ENCODE measurements around the gene KATNIP.

Gene KATNIP

DNA sequence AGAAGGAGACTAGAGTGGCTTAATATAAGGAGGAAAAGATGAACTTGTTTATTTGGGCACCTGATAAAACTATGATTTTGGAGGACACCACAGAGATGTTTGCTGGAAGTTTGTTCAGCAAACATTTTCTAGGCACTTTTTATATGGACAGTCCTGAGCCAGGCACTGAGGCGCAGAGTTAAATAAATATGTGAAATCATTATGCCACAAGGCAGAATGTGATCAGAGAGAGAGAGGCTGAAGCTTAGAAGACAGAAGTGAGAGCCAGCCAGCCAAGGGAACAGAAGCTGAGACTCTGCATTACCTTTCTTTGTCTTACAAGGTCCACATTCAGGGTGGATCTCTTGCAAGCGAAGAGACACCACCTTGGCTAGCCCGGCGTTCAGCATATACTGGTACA is 21.6 kb upstream of the KATNIP start (continued):
- TF ChIP-seq GFI1B (tag by site-specific recombination; IDR thresholded peaks at IDR 0.05) (no peak), YY1 (tag by site-specific recombination; IDR thresholded peaks at IDR 0.05) (no peak)

DNA sequence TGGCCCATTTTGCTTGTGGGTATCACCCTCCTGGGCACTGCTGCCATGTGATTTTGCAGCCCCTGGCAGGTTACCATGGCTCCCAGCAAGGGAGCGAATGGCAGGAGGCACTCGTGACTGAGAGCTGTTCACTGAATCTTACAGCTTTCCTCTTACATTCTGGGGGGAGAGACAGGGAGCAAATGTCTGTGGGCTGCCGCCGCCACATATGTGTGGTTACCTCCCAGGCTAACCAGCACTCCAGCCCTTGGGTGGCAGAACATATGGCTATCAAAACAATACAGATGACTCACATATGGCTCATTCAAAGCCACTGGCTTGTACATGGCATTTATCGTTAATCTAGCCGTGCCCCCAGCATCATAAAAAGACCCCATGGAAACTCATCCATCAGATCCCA is 20.0 kb upstream of the KATNIP start:
- Histone ChIP-seq H3K4me1 (ENCODE audit: control insufficient read depth, insufficient read depth, low read length) (no peaks in the 10 kb centered on the region), H3K27ac (ENCODE audit: extremely low read depth, low read depth, low read length) (no peak overlapping the region), H3K4me3 (ENCODE audit: low read depth, low read length) (no peak overlapping the region), H3K9me3 (ENCODE audit: control insufficient read depth, insufficient read depth, low read depth, low read length) (no peaks in the 10 kb centered on the region), H3K36me3 (ENCODE audit: control insufficient read depth in 2 of 2, insufficient read depth in 1 of 2, low read length in 2 of 2) (peaks cover 31 to 97% of the 10 kb centered on the region in 2 experiments; a peak in 2 of 3 replicates)
- peak; percentile 36; the same call in 1 of the 2 replicates for TF ChIP-seq EGR2 (tag by site-specific recombination; IDR thresholded peaks at IDR 0.05; ENCODE audit: low read depth)
- TF ChIP-seq, protein P1, sequence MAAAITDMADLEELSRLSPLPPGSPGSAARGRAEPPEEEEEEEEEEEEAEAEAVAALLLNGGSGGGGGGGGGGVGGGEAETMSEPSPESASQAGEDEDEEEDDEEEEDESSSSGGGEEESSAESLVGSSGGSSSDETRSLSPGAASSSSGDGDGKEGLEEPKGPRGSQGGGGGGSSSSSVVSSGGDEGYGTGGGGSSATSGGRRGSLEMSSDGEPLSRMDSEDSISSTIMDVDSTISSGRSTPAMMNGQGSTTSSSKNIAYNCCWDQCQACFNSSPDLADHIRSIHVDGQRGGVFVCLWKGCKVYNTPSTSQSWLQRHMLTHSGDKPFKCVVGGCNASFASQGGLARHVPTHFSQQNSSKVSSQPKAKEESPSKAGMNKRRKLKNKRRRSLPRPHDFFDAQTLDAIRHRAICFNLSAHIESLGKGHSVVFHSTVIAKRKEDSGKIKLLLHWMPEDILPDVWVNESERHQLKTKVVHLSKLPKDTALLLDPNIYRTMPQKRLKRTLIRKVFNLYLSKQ (tag by site-specific recombination; IDR thresholded peaks at IDR 0.05; ENCODE audit: borderline replicate concordance): no peak
- no peak for TF ChIP-seq ZNF561 (tag by site-specific recombination; IDR thresholded peaks at IDR 0.05; ENCODE audit: borderline replicate concordance)
- TF ChIP-seq, protein P2, sequence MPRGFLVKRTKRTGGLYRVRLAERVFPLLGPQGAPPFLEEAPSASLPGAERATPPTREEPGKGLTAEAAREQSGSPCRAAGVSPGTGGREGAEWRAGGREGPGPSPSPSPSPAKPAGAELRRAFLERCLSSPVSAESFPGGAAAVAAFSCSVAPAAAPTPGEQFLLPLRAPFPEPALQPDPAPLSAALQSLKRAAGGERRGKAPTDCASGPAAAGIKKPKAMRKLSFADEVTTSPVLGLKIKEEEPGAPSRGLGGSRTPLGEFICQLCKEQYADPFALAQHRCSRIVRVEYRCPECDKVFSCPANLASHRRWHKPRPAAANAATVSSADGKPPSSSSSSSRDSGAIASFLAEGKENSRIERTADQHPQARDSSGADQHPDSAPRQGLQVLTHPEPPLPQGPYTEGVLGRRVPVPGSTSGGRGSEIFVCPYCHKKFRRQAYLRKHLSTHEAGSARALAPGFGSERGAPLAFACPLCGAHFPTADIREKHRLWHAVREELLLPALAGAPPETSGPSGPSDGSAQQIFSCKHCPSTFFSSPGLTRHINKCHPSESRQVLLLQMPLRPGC (tag by site-specific recombination; IDR thresholded peaks at IDR 0.05): no peak
- TF ChIP-seq SP7 (tag by site-specific recombination; IDR thresholded peaks at IDR 0.05): no peak
- TF ChIP-seq, protein P3, sequence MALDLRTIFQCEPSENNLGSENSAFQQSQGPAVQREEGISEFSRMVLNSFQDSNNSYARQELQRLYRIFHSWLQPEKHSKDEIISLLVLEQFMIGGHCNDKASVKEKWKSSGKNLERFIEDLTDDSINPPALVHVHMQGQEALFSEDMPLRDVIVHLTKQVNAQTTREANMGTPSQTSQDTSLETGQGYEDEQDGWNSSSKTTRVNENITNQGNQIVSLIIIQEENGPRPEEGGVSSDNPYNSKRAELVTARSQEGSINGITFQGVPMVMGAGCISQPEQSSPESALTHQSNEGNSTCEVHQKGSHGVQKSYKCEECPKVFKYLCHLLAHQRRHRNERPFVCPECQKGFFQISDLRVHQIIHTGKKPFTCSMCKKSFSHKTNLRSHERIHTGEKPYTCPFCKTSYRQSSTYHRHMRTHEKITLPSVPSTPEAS (tag by site-specific recombination; IDR thresholded peaks at IDR 0.05): no peak
- no peak for TF ChIP-seq GLIS2 (tag by site-specific recombination; IDR thresholded peaks at IDR 0.05)
- peak; percentile 43; the same call in 1 of the 2 replicates for TF ChIP-seq ZFHX2 (tag by site-specific recombination; conservative IDR thresholded peaks at IDR 0.05)
- no peak for TF ChIP-seq ZBTB48 (tag by site-specific recombination; IDR thresholded peaks at IDR 0.05)
- TF ChIP-seq MEIS1 (CRISPR knock-in tag; IDR thresholded peaks at IDR 0.05; ENCODE audit: borderline replicate concordance): no peak
- no peak for TF ChIP-seq ZNF24 (tag by site-specific recombination; IDR thresholded peaks at IDR 0.05)
- TF ChIP-seq, protein P4, sequence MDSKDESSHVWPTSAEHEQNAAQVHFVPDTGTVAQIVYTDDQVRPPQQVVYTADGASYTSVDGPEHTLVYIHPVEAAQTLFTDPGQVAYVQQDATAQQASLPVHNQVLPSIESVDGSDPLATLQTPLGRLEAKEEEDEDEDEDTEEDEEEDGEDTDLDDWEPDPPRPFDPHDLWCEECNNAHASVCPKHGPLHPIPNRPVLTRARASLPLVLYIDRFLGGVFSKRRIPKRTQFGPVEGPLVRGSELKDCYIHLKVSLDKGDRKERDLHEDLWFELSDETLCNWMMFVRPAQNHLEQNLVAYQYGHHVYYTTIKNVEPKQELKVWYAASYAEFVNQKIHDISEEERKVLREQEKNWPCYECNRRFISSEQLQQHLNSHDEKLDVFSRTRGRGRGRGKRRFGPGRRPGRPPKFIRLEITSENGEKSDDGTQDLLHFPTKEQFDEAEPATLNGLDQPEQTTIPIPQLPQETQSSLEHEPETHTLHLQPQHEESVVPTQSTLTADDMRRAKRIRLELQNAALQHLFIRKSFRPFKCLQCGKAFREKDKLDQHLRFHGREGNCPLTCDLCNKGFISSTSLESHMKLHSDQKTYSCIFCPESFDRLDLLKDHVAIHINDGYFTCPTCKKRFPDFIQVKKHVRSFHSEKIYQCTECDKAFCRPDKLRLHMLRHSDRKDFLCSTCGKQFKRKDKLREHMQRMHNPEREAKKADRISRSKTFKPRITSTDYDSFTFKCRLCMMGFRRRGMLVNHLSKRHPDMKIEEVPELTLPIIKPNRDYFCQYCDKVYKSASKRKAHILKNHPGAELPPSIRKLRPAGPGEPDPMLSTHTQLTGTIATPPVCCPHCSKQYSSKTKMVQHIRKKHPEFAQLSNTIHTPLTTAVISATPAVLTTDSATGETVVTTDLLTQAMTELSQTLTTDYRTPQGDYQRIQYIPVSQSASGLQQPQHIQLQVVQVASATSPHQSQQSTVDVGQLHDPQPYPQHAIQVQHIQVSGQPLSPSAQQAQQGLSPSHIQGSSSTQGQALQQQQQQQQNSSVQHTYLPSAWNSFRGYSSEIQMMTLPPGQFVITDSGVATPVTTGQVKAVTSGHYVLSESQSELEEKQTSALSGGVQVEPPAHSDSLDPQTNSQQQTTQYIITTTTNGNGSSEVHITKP (tag by site-specific recombination; IDR thresholded peaks at IDR 0.05): no peak
- TF ChIP-seq ZNF169 (tag by site-specific recombination; IDR thresholded peaks at IDR 0.05): no peak
- no peak for TF ChIP-seq ZNF324 (tag by site-specific recombination; IDR thresholded peaks at IDR 0.05)
- peak; percentile 70 for TF ChIP-seq GLIS1 (tag by site-specific recombination; IDR thresholded peaks at IDR 0.05)
- ChIA-PET CTCF (interaction anchor here (0.6 to 2.8 kb wide), 2 partner anchors 14 to 336 kb away, joined by 3 to 12 read pairs; no protein-coding TSS in a partner anchor), POLR2A (no interaction called here)

All from HEK293 (cell line).